Measurements from ENCODE around the gene YARS1. TPM values are rescaled to one million over a fixed set of nuclear protein-coding genes. Genes with fewer than 3 reads are reported as not detected.
A peak's percentile ranks its signal among the peaks of the same experiment; 100 is the strongest.

Gene YARS1
- total RNA-seq, 1 experiment from 2014 or later: 194 TPM

GRCh38 chr1:32784817-32785216 lies 32.3 kb downstream of the YARS1 start:
- Histone ChIP-seq H3K79me2 (ENCODE audit: insufficient read depth, low read length) (no peaks in the 10 kb centered on the region), H3K79me1 (ENCODE audit: insufficient read depth, low read depth, low read length, poor library complexity, severe bottlenecking) (no peaks in the 10 kb centered on the region), H4K8ac (replicated peaks; ENCODE audit: insufficient read length, low read depth, low read length) (no peak overlapping the region), H2BK120ac (ENCODE audit: low read depth, low read length, poor library complexity, severe bottlenecking) (no peak overlapping the region), H3K9ac (ENCODE audit: extremely low read depth, insufficient read length, low read length) (no peak overlapping the region), H3K23ac (ENCODE audit: insufficient read length, low read depth, low read length) (no peak overlapping the region), H2AFZ (ENCODE audit: low read length) (no peak overlapping the region), H2BK12ac (ENCODE audit: insufficient read length, low read depth, low read length) (no peak overlapping the region), H2BK5ac (ENCODE audit: insufficient read length, low read length) (no peak overlapping the region), H2BK15ac (ENCODE audit: low read depth, low read length) (no peak overlapping the region), H4K20me1 (ENCODE audit: control insufficient read depth, insufficient read depth, insufficient read length) (no peaks in the 10 kb centered on the region), H3K56ac (ENCODE audit: insufficient read length, low read depth, low read length) (no peak overlapping the region), H4K91ac (ENCODE audit: insufficient read length, low read depth, low read length) (no peak overlapping the region), H3K14ac (ENCODE audit: insufficient read depth, low read length) (no peak overlapping the region), H3K9me3 (ENCODE audit: control insufficient read depth, low read depth, low read length) (no peaks in the 10 kb centered on the region), H3K27me3 (ENCODE audit: insufficient read depth, low read length) (no peaks in the 10 kb centered on the region), H3K4me1 (ENCODE audit: insufficient read depth, low read length) (no peaks in the 10 kb centered on the region), H3K4me2 (ENCODE audit: insufficient read depth, insufficient read length, low read length) (no peak overlapping the region), H2AK5ac (ENCODE audit: insufficient read length, low read length) (no peak overlapping the region), H4K5ac (ENCODE audit: insufficient read length, low read depth, low read length) (no peak overlapping the region), H3K23me2 (ENCODE audit: insufficient read length, low read depth, low read length, poor library complexity, severe bottlenecking) (no peaks in the 10 kb centered on the region), H3T11ph (ENCODE audit: low read length) (no peak overlapping the region), H3K18ac (ENCODE audit: insufficient read length, low read depth, low read length) (no peak overlapping the region), H3K27ac (ENCODE audit: insufficient read length, low read depth, low read length) (no peak overlapping the region), H3K4ac (ENCODE audit: low read depth, low read length) (no peak overlapping the region), H2BK20ac (ENCODE audit: low read depth, low read length, poor library complexity, severe bottlenecking) (no peak overlapping the region)
- Mint-ChIP-seq H3K9me3 (no peaks in the 10 kb centered on the region), H3K4me3 (no peak overlapping the region), H3K27me3 (ENCODE audit: low read depth) (no peaks in the 10 kb centered on the region), H3K4me1 (no peaks in the 10 kb centered on the region), H3K27ac (0 out of 7 replicates have a peak overlapping the region, but pooled peaks of 1 of the 3 experiments have one; percentile 28), H3K36me3 (ENCODE audit: insufficient read depth in 1 of 3, low read depth in 3 of 3) (peaks cover 55 to 90% (median 82%) of the 10 kb centered on the region in 3 experiments; a peak in 6 of 7 replicates)
- no peak for DNase-seq
- no CpG with 5 or more reads among the region's 3 CpGs for WGBS (ENCODE audit: extremely low coverage, insufficient read length, low lambda C conversion rate)
- no peak for TF ChIP-seq CTCF (conservative IDR thresholded peaks at IDR 0.05)
